Subcutaneous adipose tissue (tissue), 4 donors: ENCODE measurements around the gene ATP1B3. TPM values are rescaled to one million over a fixed set of nuclear protein-coding genes. Genes with fewer than 3 reads are reported as not detected.

Experiments
- total RNA-seq, 4 donors: library from RNA; depleted of rRNA; stranded (reverse); fragments of >200 nt; gene quantifications; one replicate each; pipeline ENCODE4 v1.1.0, GENCODE V29; 2016
- TF ChIP-seq, protein P1 (sequence below): fragments of 450-650 bp; IDR thresholded peaks from one replicate; pipeline ENCODE4 v1.5.1; 2016; ENCODE audit warnings: low read depth, mild to moderate bottlenecking, control low read depth, antibody characterized with exemption, moderate library complexity

Gene ATP1B3
- 100 to 1,000 TPM in 2 of 4 donors, 10 to 100 TPM in 2; 55.7 to 294 (median 84.0) TPM for total RNA-seq

DNA sequence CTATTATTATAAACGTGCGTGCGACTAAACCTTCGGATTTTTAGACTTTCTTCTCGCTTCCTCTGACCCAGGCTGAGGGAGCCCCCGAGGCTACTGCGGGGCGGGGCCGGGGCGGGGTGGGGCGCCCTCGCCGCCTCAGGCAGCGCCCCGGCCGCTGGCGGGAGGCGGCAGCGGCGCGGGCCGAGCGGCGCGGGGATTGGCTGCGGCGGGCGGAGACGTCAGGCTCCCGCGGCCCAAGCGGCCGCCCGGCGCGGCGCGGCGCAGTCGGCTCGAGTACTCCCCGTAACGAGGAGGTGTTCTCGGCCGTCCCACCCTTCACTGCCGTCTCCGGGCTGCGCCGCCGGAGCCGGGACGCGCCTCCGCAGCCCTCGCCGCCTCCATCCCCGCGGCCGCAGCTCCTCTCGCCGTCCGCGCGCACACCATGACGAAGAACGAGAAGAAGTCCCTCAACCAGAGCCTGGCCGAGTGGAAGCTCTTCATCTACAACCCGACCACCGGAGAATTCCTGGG, at the start of gene ATP1B3:
Gene ATP1B3 (plus strand): TSS at position 263 of the 510 bp plus-strand sequence. CDS start 159 bp downstream, at position 422.
- TF ChIP-seq, protein P1, sequence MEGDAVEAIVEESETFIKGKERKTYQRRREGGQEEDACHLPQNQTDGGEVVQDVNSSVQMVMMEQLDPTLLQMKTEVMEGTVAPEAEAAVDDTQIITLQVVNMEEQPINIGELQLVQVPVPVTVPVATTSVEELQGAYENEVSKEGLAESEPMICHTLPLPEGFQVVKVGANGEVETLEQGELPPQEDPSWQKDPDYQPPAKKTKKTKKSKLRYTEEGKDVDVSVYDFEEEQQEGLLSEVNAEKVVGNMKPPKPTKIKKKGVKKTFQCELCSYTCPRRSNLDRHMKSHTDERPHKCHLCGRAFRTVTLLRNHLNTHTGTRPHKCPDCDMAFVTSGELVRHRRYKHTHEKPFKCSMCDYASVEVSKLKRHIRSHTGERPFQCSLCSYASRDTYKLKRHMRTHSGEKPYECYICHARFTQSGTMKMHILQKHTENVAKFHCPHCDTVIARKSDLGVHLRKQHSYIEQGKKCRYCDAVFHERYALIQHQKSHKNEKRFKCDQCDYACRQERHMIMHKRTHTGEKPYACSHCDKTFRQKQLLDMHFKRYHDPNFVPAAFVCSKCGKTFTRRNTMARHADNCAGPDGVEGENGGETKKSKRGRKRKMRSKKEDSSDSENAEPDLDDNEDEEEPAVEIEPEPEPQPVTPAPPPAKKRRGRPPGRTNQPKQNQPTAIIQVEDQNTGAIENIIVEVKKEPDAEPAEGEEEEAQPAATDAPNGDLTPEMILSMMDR = no peak

DNA sequence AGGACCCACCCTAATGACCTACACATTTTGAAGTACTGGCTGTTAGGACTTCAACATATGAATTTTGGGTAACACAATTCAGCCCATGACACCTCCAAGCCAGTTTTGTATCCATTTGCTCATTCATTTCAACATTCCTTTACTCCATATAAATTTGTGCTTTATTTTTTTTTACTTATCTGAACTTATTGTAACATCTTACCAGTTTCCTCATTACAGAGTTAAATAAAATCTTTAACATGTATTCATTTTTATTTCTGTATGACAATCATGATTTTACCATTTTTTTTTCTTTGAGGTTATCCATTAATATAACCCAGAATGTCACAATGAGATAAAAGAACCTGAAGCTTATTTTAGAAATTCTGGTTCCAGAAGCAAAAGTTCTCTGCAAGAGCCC, 48.0 kb upstream of the ATP1B3 start:
- TF ChIP-seq, protein P1 = no peak

DNA sequence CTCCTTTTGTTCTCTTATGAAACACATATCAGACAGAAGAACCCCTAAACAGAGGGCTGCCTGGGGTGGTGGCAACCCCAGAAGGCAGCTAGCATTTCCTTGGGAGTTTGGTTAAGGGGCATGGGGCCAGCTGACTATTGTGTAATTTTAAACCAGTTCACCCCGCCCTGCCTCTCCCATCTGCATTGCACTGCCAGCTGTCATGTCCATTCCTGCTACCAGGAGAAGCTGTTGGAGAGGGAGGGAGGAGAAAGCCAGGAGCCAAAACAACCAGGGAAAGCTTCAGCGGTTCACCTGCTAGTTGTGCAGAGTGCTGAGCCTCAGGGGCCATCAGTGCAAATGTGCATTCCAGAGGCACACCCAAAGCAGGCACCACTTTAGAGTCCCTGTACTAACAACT, 47.6 kb upstream of the ATP1B3 start:
- TF ChIP-seq, protein P1 = no peak

DNA sequence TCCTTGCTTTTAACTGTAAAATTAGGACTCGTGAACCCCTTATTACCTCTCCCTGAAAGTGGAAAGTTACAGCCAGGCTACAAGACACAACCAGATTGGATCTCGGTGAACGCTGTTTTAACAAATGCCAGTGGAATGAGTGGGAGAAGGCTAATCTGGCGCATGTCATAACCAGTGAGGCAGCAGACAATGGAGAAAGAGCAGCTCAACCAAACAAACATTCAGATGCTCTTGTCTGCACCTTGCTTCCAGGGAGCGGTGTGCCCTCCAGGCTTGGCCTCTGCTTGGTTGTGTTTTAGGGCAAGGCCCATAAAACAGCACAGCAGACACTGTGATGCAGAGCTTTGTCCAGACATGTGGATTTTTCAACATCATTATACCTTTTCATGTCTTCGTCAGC, 45.9 kb upstream of the ATP1B3 start:
- TF ChIP-seq, protein P1 = no peak

DNA sequence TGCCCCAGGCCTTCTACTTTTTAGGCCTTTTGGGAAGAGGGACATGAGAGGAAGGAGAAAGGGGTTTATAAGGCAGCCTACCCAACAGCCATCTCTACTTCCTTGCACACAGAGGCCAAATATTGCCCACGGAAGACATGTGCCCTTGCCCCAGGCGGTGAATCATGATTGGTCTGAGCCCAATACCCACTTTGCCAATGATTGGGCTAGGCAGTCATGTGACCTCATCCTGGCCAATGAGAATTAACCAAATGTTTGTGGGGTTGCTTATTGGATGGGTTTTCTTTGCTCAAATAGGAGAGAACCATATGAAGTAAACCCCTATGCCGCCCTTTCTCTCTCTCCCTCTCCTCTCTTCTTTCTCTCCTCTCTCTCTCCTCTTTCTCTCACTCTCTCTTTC, 42.2 kb upstream of the ATP1B3 start:
- TF ChIP-seq, protein P1 = no peak

DNA sequence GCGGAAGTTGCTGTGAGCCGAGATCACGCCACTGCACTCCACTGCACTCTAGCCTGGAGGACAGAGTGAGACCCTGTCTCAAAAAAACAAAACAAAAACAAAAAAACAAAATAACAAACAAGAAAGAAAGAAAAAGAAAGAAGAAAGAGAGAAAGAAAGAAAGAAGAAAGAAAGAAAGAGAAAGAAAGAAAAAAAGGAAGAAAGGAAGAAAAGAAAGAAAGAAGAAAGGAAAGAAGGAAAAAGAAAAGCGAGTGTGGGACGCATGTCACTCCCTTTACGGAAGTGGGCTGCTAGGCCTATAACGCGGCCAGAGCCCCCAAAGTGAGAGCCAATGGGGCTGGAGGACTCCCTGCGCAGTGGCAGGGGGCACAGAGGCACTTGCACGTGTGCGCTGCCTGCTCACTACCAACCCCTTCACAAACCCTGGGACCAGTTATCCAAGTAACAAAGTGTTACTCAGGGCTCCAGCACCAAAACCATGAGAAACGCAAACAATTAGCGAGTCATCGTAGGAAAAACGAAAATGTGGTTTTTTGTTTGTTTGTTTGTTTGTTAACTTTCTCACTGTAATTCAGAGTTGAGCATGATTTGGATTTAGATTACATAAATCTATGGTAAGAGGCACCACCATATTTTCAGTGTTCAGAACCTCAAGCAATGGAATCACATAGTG, 40.8 kb upstream of the ATP1B3 start:
- TF ChIP-seq, protein P1 = no peak

DNA sequence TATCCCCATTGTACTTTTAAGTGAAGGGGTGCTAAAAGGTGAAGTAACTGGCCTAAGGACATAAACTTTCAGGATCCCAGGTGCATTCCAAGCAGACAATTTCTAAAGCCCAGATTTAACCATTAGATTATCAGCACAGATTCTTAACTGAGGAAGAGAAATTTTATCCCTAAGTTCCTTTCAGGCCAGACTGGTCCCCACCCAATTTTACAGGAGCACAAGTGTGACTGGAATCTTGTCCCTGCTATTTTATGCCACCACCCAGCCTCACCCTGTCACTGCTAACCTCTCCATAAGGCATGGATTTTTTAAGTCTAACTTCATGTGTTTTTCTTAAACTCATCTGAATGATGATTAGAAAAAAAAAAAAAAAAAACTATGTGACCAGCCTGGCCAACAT, 37.1 kb upstream of the ATP1B3 start:
- TF ChIP-seq, protein P1 = no peak
